HG03439 (cell line): ENCODE results near the gene PARP1.

ENCODE experiments used
- ATAC-seq: cut with Tn5 transposase; IDR thresholded peaks from one replicate; pipeline ENCODE4 v1.9.1; 2021; ENCODE audit warnings: mild to moderate bottlenecking, moderate library complexity; ENCODE audit not compliant: unreplicated experiment

Gene PARP1

DNA sequence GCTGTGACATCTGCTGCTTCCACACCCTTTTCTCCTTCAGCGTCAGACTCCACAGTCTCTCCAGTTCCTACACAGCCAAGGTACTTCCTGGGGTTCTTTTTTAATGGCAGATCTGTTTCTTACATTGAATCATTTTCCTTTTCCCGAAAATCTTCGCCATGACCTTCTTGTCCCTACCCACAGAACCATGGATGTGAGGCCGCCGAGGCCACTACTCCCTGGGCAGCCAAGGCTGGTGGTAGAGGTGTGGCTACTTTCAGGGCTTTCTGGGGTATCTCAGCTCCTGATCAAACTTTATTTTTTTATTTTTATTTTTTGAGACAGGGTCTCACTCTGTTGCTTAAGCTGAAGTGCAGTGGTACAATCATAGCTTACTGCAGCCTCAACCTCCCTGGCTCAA is 89.4 kb downstream of the PARP1 start:
- no peak for ATAC-seq

DNA sequence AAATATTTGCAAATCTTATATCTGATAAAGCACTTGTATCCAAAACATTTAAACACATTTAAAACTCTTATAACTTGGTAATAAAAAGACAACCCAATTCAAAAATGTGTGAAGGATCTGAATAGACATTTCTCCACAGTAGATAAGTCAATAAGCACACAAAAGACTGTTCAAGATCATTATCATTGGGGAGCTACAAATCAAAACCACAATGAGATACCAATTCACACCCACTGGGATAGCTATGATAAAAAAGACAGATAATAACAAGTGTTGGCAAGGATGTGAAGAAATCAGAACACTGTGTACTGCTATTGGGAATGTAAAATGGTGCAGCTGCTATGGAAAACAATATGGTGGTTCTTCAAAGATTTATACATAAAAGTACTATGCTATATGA is 93.8 kb downstream of the PARP1 start:
- ATAC-seq: no peak

DNA sequence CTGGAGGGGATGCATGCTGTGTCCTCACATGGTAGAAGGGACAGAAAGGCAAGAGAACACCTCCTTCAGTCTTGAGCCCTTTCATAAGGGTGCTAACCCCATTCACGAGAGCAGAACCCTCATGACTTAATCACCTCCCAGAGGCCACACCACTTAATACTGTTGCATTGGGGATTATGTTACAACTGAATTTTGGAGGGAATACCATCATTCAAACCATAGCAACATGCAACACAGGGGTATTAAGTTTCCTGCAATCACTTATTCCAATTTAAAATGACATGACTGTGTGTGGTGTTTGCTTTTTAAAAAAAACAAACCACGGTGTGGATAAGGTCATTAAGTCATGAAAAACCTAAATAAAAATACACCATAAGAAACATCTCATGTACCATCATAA is 95.8 kb downstream of the PARP1 start:
- no peak for ATAC-seq

DNA sequence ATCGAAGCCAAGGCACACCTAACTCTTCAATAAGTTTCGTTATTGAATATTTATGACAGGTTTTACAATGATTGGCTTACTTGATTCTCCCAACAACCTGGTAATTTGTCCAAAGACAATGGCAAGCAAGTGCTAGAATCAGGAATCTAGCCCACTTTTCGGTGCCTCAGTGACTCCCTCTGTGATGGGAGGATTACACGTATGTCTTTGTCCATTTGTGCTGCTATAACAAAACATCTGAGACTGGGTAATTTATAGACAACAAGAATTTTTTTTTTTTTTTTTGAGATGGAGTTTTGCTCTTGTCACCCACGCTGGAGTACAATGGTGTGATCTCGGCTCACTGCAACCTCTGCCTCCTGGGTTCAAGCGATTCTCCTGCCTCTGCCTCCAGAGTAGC is 96.5 kb downstream of the PARP1 start:
- ATAC-seq: no peak
